ENCODE measurements around the gene GABBR2. TPM values are rescaled to one million over a fixed set of nuclear protein-coding genes. Genes with fewer than 3 reads are reported as not detected.

The GABBR2 gene
- total RNA-seq, 2 experiments from 2014 or later: not detected

Other genes with a start within 250 kb of the GABBR2 start
- 10 to 100 TPM; 17.9 to 21.8 TPM for gene ANKS6, start 87.6 kb upstream of the GABBR2 start, total RNA-seq
- 10 to 100 TPM in 1 of 2 experiments, 1 to 10 TPM in 1; 9.2 to 10.9 TPM for gene GALNT12, start 98.7 kb upstream of the GABBR2 start, total RNA-seq
- under 1 TPM in 1 of 2 experiments, not detected in 1; 0.06 TPM for gene COL15A1, start 235.0 kb upstream of the GABBR2 start, total RNA-seq